Measurements from ENCODE around the gene DRD3. TPM values are rescaled to one million over a fixed set of nuclear protein-coding genes. Genes with fewer than 3 reads are reported as not detected.

The DRD3 gene
- polyA plus RNA-seq, 1 of the 3 experiments (the other 2 are of a cell fraction): not detected

DNA sequence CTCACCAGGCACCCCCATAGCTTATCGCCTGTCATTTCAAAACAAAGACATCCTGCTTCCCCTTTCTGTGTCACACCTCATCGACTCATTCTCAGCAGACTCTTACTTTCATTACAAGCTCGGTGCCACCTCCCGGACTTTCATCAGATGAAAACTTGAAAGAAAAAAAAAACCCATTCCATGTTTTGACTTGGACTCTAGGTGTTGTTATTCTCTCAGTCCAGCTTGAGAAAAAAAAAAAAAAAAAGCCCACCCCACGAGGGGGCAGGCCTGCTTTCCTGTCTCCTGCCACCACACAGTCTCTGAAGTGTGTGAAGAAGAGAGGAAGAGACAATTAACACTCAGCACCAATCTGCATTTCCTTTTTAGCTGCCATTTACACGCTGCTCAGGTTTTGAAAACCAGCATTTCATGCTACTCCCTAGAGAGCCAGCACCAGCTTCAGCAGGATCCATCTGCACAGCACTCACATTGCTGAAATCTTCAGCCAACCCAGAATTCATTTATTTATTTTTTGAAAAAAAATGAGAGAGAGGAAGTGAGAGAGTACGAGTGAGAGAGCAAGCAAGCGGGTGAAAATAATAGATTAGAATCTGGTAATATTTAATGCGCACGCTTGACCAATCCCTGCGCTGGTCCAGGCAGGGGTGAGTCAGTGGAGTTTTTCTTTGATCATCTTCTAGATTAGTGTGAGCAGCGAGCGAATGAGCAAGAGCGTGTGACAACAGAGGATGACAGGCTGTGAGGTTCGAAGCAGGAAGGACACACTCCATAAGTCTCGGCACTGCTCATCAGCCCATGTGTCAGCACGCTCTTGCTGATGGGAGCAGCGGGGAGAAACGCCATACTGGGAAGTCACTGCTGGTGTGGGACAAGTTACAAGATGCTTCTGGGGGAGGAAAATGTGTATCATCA lies 35.0 kb upstream of the DRD3 start:
- Histone ChIP-seq H3K9ac (no peak overlapping the region; the same call in 1 of the 2 replicates), H3K9me2 (no peaks in the 10 kb centered on the region), H2AFZ (ENCODE audit: low read depth) (0 out of 2 replicates have a peak overlapping the region, but pooled peaks have one; percentile 54), H3K4me1 (ENCODE audit: control insufficient read depth in 1 of 2, insufficient read depth in 2 of 2, low read depth in 1 of 2, low read length in 1 of 2) (peaks cover 3 to 19% of the 10 kb centered on the region in 2 experiments), H4K20me1 (ENCODE audit: insufficient read depth) (no peaks in the 10 kb centered on the region), H3K4me2 (peak overlapping the region; percentile 68), H3K27me3 (ENCODE audit: insufficient read depth) (no peaks in the 10 kb centered on the region), H3K27ac (ENCODE audit: low read depth in 2 of 2, low read length in 1 of 2) (peak overlapping the region in 1 of 2 experiments; percentile 23; a peak in 1 of 4 replicates), H3F3A (replicated peaks; ENCODE audit: insufficient read depth) (no peaks in the 10 kb centered on the region), H3K9me3 (no peaks in the 10 kb centered on the region), H3K4me3 (ENCODE audit: low read depth in 2 of 2, low read length in 1 of 2) (peak overlapping the region; percentile 36 to 45), H3K79me2 (ENCODE audit: insufficient read depth) (no peaks in the 10 kb centered on the region), H3K36me3 (replicated peaks in 1 of 2; ENCODE audit: control insufficient read depth in 1 of 2, insufficient read depth in 2 of 2, low read length in 1 of 2) (no peaks in the 10 kb centered on the region)
- peak; percentile 35 for DNase-seq
- POLR2A ChIA-PET: no interaction called here
- CTCF ChIA-PET: interaction anchor here (1.2 to 2.2 kb wide), 2 partner anchors 10 to 85 kb away, joined by 3 to 6 read pairs; no protein-coding TSS in a partner anchor
- 28% methylated on average over 19 of the region's 19 CpGs for WGBS (ENCODE audit: low lambda C conversion rate)
- TF ChIP-seq USF2 (IDR thresholded peaks at IDR 0.05; ENCODE audit: borderline replicate concordance, low read depth, low read length) (no peak), NFIC (IDR thresholded peaks at IDR 0.05; ENCODE audit: borderline replicate concordance) (no peak), IRF3 (IDR thresholded peaks at IDR 0.05; ENCODE audit: low read depth, low read length) (no peak), JUND (IDR thresholded peaks at IDR 0.05) (no peak), ELF1 (IDR thresholded peaks at IDR 0.05) (no peak), YY1 (IDR thresholded peaks at IDR 0.05; ENCODE audit: low read depth) (no peak), MXI1 (IDR thresholded peaks at IDR 0.05; ENCODE audit: low read depth, low read length) (no peak), POLR2AphosphoS5 (IDR thresholded peaks at IDR 0.05; ENCODE audit: low read depth, low read length) (no peak), TAF1 (IDR thresholded peaks at IDR 0.05; ENCODE audit: borderline replicate concordance, low read depth, low read length) (no peak), NRF1 (IDR thresholded peaks at IDR 0.05; ENCODE audit: low read depth, low read length) (0 out of 2 replicates have a peak, but pooled peaks have one; percentile 9), GABPA (IDR thresholded peaks at IDR 0.05; ENCODE audit: low read depth) (no peak), TEAD4 (IDR thresholded peaks at IDR 0.05; ENCODE audit: borderline replicate concordance, insufficient read depth) (no peak), MEF2A (IDR thresholded peaks at IDR 0.05; ENCODE audit: borderline replicate concordance, low read depth) (no peak), FOXM1 (IDR thresholded peaks at IDR 0.05; ENCODE audit: low read depth) (no peak), CHD2 (IDR thresholded peaks at IDR 0.05; ENCODE audit: low read length, partially characterized antibody) (no peak), SIN3A (IDR thresholded peaks at IDR 0.05; ENCODE audit: borderline replicate concordance, low read depth, low read length) (no peak), RXRA (IDR thresholded peaks at IDR 0.05; ENCODE audit: borderline replicate concordance, low read depth) (no peak), SMC3 (IDR thresholded peaks at IDR 0.05; ENCODE audit: low read depth, low read length) (no peak), EZH2phosphoT487 (IDR thresholded peaks at IDR 0.05; ENCODE audit: borderline replicate concordance, low read depth) (no peak), TCF12 (IDR thresholded peaks at IDR 0.05) (no peak), GATA2 (CRISPR knock-in tag; IDR thresholded peaks at IDR 0.05) (0 out of 2 replicates have a peak, but pooled peaks have one; percentile 51)
- TF ChIP-seq, protein P1, sequence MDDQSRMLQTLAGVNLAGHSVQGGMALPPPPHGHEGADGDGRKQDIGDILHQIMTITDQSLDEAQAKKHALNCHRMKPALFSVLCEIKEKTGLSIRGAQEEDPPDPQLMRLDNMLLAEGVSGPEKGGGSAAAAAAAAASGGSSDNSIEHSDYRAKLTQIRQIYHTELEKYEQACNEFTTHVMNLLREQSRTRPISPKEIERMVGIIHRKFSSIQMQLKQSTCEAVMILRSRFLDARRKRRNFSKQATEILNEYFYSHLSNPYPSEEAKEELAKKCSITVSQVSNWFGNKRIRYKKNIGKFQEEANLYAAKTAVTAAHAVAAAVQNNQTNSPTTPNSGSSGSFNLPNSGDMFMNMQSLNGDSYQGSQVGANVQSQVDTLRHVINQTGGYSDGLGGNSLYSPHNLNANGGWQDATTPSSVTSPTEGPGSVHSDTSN (IDR thresholded peaks at IDR 0.05): no peak
- TF ChIP-seq, protein P2, sequence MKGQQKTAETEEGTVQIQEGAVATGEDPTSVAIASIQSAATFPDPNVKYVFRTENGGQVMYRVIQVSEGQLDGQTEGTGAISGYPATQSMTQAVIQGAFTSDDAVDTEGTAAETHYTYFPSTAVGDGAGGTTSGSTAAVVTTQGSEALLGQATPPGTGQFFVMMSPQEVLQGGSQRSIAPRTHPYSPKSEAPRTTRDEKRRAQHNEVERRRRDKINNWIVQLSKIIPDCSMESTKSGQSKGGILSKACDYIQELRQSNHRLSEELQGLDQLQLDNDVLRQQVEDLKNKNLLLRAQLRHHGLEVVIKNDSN (IDR thresholded peaks at IDR 0.05; ENCODE audit: borderline replicate concordance, low read depth): no peak
- TF ChIP-seq, protein P3, sequence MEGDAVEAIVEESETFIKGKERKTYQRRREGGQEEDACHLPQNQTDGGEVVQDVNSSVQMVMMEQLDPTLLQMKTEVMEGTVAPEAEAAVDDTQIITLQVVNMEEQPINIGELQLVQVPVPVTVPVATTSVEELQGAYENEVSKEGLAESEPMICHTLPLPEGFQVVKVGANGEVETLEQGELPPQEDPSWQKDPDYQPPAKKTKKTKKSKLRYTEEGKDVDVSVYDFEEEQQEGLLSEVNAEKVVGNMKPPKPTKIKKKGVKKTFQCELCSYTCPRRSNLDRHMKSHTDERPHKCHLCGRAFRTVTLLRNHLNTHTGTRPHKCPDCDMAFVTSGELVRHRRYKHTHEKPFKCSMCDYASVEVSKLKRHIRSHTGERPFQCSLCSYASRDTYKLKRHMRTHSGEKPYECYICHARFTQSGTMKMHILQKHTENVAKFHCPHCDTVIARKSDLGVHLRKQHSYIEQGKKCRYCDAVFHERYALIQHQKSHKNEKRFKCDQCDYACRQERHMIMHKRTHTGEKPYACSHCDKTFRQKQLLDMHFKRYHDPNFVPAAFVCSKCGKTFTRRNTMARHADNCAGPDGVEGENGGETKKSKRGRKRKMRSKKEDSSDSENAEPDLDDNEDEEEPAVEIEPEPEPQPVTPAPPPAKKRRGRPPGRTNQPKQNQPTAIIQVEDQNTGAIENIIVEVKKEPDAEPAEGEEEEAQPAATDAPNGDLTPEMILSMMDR (IDR thresholded peaks at IDR 0.05): peak; percentile 21
- TF ChIP-seq, protein P4, sequence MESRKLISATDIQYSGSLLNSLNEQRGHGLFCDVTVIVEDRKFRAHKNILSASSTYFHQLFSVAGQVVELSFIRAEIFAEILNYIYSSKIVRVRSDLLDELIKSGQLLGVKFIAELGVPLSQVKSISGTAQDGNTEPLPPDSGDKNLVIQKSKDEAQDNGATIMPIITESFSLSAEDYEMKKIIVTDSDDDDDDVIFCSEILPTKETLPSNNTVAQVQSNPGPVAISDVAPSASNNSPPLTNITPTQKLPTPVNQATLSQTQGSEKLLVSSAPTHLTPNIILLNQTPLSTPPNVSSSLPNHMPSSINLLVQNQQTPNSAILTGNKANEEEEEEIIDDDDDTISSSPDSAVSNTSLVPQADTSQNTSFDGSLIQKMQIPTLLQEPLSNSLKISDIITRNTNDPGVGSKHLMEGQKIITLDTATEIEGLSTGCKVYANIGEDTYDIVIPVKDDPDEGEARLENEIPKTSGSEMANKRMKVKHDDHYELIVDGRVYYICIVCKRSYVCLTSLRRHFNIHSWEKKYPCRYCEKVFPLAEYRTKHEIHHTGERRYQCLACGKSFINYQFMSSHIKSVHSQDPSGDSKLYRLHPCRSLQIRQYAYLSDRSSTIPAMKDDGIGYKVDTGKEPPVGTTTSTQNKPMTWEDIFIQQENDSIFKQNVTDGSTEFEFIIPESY (IDR thresholded peaks at IDR 0.05; ENCODE audit: borderline replicate concordance, low read depth): no peak

Data from SK-N-SH (cell line).